GM19463 (cell line): Measurements from ENCODE around the gene TPRX1.
"Not testable (repeated sequence)": the region's sequence is repeated elsewhere in the genome, so short reads cannot be mapped to it uniquely, and the experiment has no call there.

ENCODE experiments used
- ATAC-seq: cut with Tn5 transposase; IDR thresholded peaks from one replicate; pipeline ENCODE4 v1.9.1; 2021; ENCODE audit warnings: mild to moderate bottlenecking, moderate library complexity; ENCODE audit not compliant: unreplicated experiment

Gene TPRX1

DNA sequence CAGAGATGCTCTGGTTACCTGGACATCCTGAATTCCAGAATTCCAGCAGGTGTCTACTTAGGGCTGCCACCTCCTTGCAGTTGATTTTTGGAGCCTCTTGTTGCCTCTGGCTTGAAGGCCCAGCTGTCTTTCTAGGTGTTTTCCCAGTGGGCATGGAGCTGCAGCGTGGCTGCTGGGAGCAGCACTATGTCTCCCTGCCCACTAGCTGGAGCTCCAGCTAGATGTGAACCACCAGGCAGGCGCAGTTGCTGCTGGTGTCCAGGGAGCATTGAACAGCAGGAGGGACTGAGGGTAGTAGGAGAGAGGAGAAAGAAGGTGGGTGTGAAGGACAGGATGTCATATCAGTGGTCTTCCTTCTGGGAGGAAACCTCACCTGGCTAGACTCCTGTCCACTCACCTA, 35.7 kb downstream of the TPRX1 start:
- no peak for ATAC-seq

DNA sequence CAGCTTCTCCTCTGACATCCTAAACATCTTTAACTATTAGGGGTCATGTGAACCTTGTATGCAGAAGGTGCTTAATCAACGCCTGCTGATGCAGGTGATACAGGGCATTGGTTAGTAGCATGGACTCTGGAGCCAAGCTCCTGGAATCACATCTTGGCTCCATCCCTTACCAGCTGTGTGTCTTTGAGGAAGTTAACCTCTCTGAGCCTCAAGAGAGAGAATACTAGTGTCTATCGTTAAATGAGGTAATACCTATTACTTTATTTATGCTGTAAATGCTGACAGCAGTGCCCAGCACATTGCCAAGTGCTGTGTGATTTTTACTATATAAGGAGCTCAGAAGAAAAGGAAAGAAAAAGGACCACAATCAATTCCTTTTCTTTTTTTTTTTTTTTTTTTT, 37.0 kb downstream of the TPRX1 start:
- ATAC-seq: no peak

DNA sequence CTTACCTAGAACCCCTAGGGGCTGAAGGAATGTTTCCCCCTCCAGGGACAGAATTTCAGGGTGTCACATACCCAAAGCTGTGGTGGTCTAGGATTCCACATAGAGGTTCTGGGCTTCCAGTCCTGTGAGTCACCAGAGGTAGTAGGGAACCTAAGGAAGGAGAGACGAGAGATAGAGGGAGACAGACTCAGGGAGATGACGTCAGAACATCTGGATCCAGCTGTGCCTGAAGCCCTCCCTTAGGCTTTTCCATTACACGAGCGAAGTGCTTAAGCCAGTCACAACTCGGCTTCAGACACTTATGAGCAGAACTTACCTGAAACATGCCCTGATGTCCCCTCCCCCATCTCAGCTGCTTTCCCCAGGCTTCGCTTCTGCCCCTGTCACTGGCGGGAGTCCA, 37.7 kb downstream of the TPRX1 start:
- no peak for ATAC-seq

DNA sequence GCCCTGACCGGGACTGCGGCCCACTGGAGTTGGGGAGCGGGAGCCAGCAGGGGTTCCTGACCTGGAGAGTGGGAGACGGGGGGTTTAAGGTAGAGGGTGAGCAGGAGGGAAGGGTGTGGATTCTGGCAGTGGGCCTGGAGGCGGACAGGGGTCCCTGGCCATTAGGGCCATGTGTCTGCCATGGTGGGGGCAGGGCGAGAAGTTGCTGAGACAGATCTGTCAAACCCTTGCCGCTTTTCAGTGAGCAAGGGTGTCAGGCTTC, 38.1 kb downstream of the TPRX1 start:
- no peak for ATAC-seq

DNA sequence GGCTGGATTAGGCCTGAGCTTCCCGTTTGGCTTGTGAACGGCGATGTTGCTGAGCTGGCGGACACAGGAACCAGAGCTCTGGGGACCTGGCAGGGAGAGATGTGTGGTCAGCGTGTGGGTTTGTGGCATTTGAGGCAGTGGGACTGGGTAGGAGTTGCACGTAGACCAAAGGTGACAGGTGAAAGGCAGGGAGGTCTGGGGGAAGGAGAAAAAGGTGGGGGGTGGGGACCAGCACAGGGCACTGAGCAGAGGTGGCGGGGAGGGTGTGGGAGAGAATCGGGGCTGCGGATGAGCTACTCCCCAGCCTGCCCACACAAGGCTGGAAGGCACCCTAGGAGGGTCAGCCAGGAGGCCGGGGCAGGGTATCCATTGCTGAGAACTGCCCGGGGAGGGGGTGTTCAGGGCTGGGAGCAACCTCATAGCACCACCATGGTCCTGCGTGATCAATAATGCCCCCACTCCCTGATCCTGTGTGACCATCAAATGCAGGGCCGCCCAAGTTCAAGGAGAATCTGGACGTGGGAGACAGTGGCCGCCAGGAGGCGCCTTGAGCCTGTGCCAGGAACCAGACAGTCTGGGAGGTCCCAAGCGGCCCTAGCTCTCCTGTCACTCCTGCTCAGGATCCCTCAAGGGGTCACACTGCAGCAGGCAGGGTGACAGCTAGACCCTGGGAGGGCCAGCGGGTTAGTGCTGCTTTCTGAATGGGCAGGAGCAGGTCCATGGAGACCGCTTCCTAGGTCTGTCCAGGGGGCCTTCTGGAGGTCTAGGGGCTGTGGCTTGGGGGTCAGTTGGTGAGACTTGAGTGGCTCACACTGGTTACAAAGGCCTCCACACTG, 38.6 kb downstream of the TPRX1 start:
- ATAC-seq: no peak

DNA sequence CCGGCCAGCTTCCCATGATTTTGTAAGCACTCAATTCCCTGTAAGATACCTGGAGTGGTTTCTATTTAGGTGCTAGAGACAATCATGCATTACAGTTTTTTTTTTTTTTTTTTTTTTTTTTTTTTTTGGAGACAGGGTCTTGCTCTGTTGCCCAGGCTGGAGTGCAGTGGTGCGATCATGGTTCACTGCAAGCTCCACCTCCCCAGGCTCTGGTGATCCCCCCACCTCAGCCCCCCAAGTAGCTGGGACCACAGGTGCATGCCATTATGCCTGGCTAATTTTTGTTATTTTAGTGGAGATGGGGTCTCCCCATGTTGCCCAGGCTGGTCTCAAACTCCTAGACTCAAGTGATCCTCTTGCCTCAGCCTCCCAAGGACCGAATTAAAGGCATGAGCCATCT, 39.6 kb downstream of the TPRX1 start:
- not testable (repeated sequence) for ATAC-seq

DNA sequence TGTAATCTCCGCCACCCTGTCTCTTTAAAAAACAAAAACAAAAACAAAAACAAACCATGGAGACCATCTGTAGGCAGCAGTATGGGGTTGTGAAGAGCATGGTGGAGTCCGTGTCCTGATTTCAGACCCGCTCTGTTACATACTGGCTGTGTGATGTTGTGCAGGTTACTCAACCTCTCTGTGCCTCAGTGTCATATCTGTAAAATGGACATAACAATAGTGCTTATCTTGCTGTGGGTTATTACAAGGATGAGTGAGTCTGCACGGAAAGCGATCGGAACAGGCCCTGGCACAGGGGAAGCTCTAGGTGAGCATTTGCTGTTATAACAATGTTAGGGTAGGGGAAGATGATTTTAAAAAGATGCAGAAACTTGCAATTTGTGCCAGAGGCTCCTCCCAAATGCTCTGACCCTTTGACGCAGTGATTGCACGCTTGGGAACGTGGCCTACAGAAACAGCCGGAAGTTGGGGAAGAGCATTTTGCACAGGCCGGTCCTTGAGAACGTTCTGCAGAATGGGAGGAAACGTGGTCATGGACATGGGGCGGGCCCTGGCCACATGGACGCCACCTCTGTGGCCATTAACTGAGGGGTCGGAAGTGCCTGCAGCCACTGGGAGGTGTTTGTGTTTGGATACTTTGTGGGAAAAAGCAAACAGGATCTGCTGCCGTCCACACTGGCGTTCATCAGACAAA, 41.6 kb downstream of the TPRX1 start:
- ATAC-seq: no peak

DNA sequence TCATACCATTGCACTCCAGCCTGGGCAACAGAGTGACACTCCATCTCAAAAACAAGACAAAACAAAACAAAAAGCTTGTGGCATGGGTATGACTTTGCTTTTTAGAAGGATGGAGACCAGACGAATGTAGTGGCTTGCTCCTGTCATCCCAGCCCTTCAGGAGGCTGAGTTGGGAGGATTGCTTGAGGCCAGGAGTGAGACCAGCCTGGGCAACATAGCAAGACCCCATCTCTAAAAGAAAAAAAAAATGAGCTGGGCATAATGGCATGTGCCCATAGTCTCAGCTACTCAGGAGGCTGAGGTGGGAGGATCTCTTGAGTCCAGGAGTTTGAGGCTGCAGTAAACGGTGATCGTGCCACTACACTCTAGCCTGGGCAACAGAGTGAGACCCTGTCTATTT, 42.2 kb downstream of the TPRX1 start:
- ATAC-seq: no peak

DNA sequence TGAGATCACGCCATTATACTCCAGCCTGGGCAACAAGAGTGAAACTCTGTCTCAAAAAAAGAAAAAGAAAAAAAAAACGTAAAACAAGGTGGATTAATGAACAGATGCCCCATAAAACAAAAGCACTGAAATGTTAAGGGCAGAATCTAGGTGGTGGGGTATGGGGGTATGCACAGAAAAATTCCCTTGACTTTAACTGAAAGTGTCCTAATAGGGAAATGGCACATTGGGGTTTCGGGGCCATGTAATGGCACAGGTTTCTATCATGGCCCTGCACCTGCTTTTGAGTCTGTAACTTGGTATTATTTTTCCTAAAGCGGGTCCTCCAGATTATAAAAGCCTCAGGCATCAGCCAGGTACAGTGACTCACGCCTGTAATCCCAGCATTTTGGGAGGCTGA, 42.8 kb downstream of the TPRX1 start:
- no peak for ATAC-seq

DNA sequence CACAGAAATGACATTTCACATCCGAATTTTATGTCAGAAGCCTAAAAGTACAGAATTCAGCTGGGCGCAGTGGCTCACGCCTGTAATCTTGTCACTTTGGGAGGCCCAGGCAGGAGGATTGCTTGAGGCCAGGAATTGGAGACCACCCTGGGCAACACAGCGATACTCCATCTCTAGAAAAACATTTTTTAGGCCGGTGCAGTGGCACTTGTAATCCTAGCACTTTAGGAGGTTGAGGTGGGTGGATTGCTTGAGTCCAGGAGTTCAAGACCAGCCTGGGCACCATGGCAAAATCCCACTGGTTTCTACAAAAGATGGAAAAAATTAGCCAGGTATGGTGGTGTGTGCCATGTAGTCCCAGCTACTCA, 43.7 kb downstream of the TPRX1 start:
- no peak for ATAC-seq

DNA sequence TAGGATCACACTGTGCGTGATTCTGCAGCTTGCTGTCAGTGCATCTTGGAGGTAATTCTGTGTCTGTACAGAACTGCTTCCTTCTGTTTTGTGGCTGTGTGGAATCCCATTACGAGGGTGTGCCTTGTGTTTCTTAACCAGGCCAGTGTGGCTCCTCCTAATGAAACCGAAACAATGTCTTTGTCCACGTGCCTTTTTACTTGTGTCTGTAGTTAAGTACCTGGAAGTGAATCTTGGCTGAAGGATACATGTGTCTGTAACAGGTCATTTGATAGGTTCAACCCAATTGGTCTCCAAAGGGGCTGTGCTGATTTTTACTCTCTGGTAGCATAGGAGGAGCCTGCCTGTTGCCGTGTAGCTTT, 45.9 kb downstream of the TPRX1 start:
- ATAC-seq: no peak

DNA sequence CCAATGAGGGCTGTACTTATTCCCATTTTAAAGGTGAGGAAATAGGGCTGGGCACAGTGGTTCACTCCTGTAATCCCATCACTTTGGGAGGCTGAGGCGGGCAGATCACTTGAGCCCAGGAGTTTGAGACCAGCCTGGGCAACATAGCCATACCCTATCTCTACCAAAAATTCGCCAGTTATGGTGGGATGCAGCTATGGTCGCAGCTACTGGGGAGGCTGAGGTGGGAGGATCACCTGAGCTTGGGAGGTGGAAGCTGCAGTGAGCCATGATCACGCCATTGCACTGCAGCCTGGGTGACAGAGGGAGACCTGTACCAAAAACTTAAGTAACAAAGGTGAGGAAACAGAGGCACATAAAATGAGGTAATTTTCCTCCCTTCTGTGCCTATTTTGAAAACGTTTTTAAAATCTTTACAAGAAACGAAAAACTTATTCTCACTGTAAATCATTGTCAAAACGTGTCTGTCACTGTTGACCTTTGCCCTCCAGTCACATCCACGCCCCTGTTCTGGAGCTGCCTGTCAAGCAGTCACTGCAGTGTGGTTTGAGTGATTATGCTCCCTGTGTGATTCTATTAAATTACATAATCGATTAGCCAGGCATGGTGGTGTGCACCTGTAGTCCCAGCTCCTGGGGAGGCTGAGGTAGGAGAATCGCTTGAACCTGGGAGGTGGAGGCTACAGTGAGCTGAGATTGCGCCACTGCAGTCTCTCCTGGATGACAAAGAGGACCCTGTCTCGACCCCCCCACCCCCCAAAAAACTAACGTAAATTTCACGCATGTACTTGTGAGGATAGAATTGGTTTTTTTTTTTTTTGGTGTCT, 46.5 kb downstream of the TPRX1 start:
- ATAC-seq: no peak

DNA sequence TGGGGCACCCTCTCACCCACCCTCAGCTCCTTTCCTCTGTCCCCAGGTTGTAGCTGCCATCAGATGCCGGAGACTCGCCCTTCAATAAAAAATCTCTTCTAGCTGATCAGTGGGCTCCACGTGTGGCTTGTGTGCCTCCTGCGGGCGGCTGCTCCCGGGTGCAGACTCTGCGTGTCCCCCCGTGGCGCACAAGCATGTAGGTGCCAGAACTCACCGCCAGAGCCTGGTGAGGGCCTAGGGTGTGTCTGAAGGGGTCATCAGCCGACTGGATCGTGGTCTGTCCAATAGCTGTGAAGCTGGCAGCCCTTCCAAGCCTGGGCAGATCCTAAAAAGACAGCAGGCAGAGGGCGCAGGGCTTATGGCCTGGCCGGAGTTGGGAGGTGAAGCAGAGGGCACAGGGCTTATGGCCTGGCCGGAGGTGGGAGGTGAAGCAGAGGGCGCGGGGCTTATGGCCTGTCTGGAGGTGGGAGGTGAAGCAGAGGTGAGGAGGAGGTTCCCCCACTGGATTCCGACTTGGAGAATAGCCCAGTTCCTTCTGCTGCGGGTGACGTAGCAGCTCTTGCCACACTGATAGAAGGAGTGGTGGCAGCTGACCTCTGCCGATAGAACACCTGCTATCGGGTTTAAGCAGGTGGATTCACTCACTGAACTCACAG, 47.3 kb downstream of the TPRX1 start:
- no peak for ATAC-seq

DNA sequence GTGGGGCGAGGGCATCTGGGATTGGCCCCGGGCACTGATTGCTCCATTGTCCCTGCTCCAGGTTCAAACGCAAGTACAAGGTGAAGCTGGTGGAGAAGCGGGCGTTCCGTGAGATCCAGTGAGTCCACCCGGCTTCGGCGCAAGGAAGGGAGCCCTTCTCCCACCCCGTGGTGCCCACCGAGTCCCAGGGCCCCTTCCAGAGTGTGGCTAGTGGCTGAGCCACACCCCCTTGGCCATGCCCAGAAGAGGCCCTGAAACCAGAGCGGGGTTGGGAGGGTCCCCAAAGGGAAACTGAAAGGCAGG, 47.8 kb downstream of the TPRX1 start:
- no peak for ATAC-seq

DNA sequence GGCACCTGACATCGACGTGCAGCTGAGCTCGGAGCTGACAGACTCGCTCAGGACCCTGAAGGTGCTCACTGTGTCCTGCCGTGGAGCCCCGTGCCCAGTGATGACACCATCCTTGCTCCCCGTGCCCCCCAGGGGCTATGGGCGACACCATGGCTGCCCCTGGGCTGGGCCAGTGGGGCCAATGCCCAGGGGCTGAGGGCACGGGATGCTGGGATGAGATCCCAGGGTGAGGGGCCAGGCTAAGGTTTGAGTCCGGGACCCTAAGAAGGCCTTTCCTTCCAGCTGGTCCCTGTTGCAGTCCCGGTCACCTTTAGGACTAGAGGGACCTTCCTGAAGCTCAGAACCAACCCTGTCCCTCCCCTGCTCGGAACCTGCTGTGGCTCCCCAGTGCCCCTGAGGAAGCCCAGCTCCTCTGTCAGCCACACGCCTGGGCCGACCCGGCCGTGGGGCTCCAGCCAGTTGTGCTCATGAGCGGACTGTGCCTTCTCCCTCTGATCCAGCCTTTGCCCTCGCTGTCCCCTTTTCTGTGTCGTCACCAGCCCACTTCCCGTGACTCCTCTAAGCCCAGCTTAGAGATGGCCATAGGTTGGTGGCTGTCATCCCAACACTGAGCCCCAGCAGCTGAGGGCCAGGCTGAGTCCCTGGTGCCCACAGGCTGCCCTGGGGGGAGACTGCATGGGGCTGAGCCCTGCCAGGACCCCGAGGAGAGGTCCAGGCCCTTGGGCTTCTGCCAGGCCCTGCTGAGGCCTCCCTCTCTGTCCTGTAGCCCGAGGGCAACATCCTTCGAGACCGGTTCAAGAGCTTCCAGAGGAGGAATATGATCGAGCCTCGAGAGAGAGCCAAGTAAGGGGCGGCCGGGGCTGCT, 48.4 kb downstream of the TPRX1 start:
- no peak for ATAC-seq

DNA sequence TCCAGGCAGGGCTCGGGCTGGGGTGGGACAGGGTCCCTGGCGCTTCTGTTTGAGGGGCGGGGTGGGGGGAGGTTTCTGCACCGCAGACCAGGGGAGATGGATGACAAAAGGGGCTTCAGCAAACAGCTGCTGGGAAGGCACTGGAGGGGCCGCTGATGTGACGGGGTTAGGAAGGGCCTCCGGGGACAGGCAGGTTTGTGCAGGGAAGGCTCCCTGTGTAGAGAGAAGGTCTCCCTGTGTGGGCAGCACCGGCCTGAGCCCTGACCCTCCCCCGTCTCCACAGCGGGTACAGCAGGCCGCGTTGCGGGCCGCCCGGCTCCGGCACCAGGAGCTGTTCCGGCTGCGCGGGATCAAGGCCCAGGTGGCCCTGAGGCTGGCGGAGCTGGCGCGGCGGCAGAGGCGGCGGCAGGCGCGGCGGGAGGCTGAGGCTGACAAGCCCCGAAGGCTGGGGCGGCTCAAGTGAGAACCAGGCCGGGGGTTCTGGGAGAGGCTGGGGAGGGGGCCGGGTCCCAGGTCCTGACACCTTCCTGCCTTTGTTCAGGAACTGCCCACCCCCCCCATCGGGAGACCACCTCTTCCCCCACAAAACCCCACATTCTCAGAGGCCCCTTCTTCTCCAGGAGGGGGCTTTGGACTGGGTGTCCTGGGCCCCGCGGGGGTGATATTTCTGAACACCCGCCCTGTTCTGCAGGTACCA, 49.1 kb downstream of the TPRX1 start:
- no peak for ATAC-seq

DNA sequence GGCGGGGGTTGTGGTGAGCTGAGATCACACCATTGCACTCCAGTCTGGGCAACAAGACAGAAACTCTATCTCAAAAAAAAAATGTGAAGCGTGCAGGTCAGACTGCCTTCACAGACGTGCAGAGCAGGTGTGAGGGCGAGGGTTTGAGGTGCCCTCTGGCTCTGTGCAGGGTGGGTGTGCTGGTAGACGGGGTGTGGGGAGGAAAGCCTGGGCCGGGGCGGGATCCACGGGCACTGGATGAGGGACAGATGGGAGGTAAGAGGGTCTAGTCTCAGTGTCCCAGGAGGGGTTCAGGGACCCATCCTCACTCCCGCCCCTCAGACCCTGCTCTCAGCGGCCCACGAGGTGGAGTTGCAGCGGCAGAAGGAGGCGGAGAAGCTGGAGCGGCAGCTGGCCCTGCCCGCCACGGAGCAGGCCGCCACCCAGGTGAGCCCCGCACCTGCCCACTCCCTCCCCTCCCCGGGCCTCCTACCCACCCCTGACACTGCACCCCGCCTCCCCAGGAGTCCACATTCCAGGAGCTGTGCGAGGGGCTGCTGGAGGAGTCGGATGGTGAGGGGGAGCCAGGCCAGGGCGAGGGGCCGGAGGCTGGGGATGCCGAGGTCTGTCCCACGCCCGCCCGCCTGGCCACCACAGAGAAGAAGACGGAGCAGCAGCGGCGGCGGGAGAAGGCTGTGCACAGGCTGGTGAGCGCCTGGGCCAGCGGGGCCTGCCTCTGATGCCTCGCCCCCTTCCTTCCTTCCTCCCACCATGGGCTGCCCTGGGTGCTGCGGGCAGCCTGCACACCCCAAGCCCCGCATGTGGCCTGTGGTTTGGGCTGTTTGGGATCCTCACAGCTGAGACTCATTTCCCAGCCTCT, 49.9 kb downstream of the TPRX1 start:
- no peak for ATAC-seq

DNA sequence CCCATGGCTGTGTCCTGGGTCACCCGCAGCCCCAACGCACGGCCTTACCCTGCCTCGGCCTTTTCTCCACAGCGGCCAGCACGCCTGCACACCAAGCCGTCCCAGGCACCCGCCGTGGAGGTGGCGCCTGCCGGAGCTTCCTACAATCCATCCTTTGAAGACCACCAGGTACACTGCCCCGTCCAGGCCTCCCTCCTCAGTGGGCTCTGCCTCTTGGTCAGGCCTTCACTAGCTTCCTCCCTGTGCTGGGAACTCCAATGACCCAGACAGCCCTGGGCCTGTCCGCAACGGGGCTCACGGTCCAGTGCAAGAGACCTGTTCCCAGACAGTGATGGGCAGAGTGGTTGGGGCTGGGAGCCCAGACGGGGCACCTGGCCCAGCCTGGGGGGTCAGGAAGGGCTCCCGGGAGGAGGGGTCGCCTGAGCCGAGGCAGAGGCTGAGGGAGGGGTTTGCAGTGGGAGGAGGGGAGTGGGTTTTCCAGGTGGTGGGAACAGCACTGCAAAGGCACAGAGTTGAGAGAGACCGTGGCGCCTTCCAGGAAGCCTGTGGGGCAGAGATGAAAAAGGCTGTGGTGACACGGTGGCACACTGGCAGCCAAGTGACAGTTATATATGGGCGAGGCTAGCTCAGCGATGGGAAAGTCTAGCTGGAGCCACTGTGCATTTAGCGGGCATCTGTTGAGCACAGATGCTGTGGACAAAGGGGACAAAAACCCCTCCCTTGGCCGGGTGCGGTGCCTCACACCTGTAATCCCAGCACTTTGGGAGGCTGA, 51.7 kb downstream of the TPRX1 start:
- ATAC-seq: no peak
